ENCODE measurements around the gene NR3C2.

The NR3C2 gene

GRCh38 chr4:148373093-148373492 is 69.1 kb downstream of the NR3C2 start:
- Histone ChIP-seq H3K4me1 (ENCODE audit: control insufficient read depth in 1 of 2, insufficient read depth in 2 of 2, low read length in 2 of 2) (no peaks in the 10 kb centered on the region), H3K79me1 (ENCODE audit: low read length) (no peaks in the 10 kb centered on the region), H3K18ac (ENCODE audit: low read length) (no peak overlapping the region), H3K36me3 (ENCODE audit: control insufficient read depth in 1 of 2, insufficient read depth in 2 of 2, low read length in 2 of 2) (no peaks in the 10 kb centered on the region), H3K9me3 (ENCODE audit: insufficient read depth, low read depth, low read length) (no peaks in the 10 kb centered on the region), H2AFZ (ENCODE audit: insufficient read depth, low read length, poor library complexity) (no peak overlapping the region), H4K8ac (ENCODE audit: low read depth, low read length) (no peak overlapping the region), H2AK5ac (ENCODE audit: low read length) (no peak overlapping the region), H2BK5ac (ENCODE audit: low read depth, low read length, poor library complexity) (no peak overlapping the region), H2BK12ac (ENCODE audit: low read length) (no peak overlapping the region), H2BK120ac (ENCODE audit: insufficient read depth, low read length, poor library complexity) (no peak overlapping the region), H3K79me2 (ENCODE audit: control insufficient read depth, insufficient read depth, low read length, poor library complexity) (no peaks in the 10 kb centered on the region), H3K4me2 (ENCODE audit: low read length) (no peak overlapping the region), H3K27ac (ENCODE audit: low read depth, low read length) (no peak overlapping the region), H3K4ac (ENCODE audit: low read depth, low read length) (no peak overlapping the region), H4K12ac (ENCODE audit: low read depth, low read length) (no peak overlapping the region), H3K23ac (ENCODE audit: low read length) (no peak overlapping the region), H3K27me3 (ENCODE audit: insufficient read depth, low read length) (no peaks in the 10 kb centered on the region), H4K91ac (ENCODE audit: low read depth, low read length) (no peak overlapping the region), H3K14ac (ENCODE audit: low read length) (no peak overlapping the region), H3K4me3 (ENCODE audit: low read depth, low read length) (no peak overlapping the region), H3K9ac (ENCODE audit: low read length) (no peak overlapping the region)
- peak in 1 of 2 donors; percentile 55 for DNase-seq
- no CpG with 5 or more reads among the region's 1 CpG for WGBS (ENCODE audit: extremely low coverage, insufficient coverage, insufficient read length)

- Histone ChIP-seq H2BK120ac (ENCODE audit: insufficient read depth, low read length, poor library complexity) (no peak overlapping the region), H3K36me3 (ENCODE audit: control insufficient read depth in 1 of 2, insufficient read depth in 2 of 2, low read length in 2 of 2) (no peaks in the 10 kb centered on the region), H4K12ac (ENCODE audit: low read depth, low read length) (no peak overlapping the region), H3K23ac (ENCODE audit: low read length) (no peak overlapping the region), H3K4me2 (ENCODE audit: low read length) (no peak overlapping the region), H2AFZ (ENCODE audit: insufficient read depth, low read length, poor library complexity) (no peak overlapping the region), H2BK12ac (ENCODE audit: low read length) (no peak overlapping the region), H4K8ac (ENCODE audit: low read depth, low read length) (no peak overlapping the region), H3K27me3 (ENCODE audit: insufficient read depth, low read length) (no peaks in the 10 kb centered on the region), H3K4ac (ENCODE audit: low read depth, low read length) (no peak overlapping the region), H4K91ac (ENCODE audit: low read depth, low read length) (no peak overlapping the region), H3K79me1 (ENCODE audit: low read length) (no peaks in the 10 kb centered on the region), H2AK5ac (ENCODE audit: low read length) (no peak overlapping the region), H3K9me3 (ENCODE audit: insufficient read depth, low read depth, low read length) (no peaks in the 10 kb centered on the region), H2BK5ac (ENCODE audit: low read depth, low read length, poor library complexity) (no peak overlapping the region), H3K79me2 (ENCODE audit: control insufficient read depth, insufficient read depth, low read length, poor library complexity) (no peaks in the 10 kb centered on the region), H3K18ac (ENCODE audit: low read length) (no peak overlapping the region), H3K9ac (ENCODE audit: low read length) (no peak overlapping the region), H3K14ac (ENCODE audit: low read length) (no peak overlapping the region), H3K4me3 (ENCODE audit: low read depth, low read length) (no peak overlapping the region), H3K27ac (ENCODE audit: low read depth, low read length) (no peak overlapping the region), H3K4me1 (ENCODE audit: control insufficient read depth in 1 of 2, insufficient read depth in 2 of 2, low read length in 2 of 2) (no peaks in the 10 kb centered on the region)
- DNase-seq = no peak
- WGBS (ENCODE audit: extremely low coverage, insufficient coverage, insufficient read length) = no CpG with 5 or more reads among the region's 3 CpGs
Measured at GRCh38 chr4:148369919-148370318, 72.3 kb downstream of the NR3C2 start.

DNA sequence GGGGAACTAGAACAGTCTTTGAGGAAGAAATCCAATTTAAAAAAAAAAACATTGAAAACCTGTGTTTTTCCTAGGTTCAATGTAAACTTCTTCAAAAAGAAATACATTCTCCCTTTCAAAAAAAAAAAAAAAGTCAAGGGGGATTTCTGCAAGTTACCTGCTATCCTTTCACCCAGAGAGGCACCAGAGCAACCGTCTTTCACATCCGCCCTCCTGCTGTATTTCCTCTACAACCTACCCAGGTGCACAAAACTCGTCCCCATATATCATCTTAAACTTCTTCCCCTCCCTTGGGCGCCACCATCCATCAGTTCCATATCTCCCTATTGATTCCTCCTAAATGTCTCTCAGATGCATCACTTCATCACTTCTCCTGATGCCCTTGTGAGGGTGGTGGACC is 74.5 kb downstream of the NR3C2 start:
- H3K4me2 ChIP-seq (ENCODE audit: low read length) = no peak overlapping the region
- H3K27ac ChIP-seq (ENCODE audit: low read depth, low read length) = no peak overlapping the region
- H3K4ac ChIP-seq (ENCODE audit: low read depth, low read length) = no peak overlapping the region
- H3K4me1 ChIP-seq (ENCODE audit: control insufficient read depth in 1 of 2, insufficient read depth in 2 of 2, low read length in 2 of 2) = no peaks in the 10 kb centered on the region
- no peak overlapping the region for H2BK120ac ChIP-seq (ENCODE audit: insufficient read depth, low read length, poor library complexity)
- no peaks in the 10 kb centered on the region for H3K9me3 ChIP-seq (ENCODE audit: insufficient read depth, low read depth, low read length)
- no peak overlapping the region for H2AK5ac ChIP-seq (ENCODE audit: low read length)
- H2BK12ac ChIP-seq (ENCODE audit: low read length) = no peak overlapping the region
- H3K27me3 ChIP-seq (ENCODE audit: insufficient read depth, low read length) = no peaks in the 10 kb centered on the region
- H3K79me2 ChIP-seq (ENCODE audit: control insufficient read depth, insufficient read depth, low read length, poor library complexity) = no peaks in the 10 kb centered on the region
- DNase-seq = no peak
- H4K91ac ChIP-seq (ENCODE audit: low read depth, low read length) = no peak overlapping the region
- no peak overlapping the region for H4K12ac ChIP-seq (ENCODE audit: low read depth, low read length)
- no peak overlapping the region for H3K18ac ChIP-seq (ENCODE audit: low read length)
- no peak overlapping the region for H3K14ac ChIP-seq (ENCODE audit: low read length)
- H3K36me3 ChIP-seq (ENCODE audit: control insufficient read depth in 1 of 2, insufficient read depth in 2 of 2, low read length in 2 of 2) = no peaks in the 10 kb centered on the region
- H2AFZ ChIP-seq (ENCODE audit: insufficient read depth, low read length, poor library complexity) = no peak overlapping the region
- no peaks in the 10 kb centered on the region for H3K79me1 ChIP-seq (ENCODE audit: low read length)
- H4K8ac ChIP-seq (ENCODE audit: low read depth, low read length) = no peak overlapping the region
- no peak overlapping the region for H3K23ac ChIP-seq (ENCODE audit: low read length)
- 100% methylated on average over 2 of the region's 4 CpGs for WGBS (ENCODE audit: extremely low coverage, insufficient coverage, insufficient read length)
- H2BK5ac ChIP-seq (ENCODE audit: low read depth, low read length, poor library complexity) = no peak overlapping the region
- no peak overlapping the region for H3K9ac ChIP-seq (ENCODE audit: low read length)
- H3K4me3 ChIP-seq (ENCODE audit: low read depth, low read length) = no peak overlapping the region

DNA sequence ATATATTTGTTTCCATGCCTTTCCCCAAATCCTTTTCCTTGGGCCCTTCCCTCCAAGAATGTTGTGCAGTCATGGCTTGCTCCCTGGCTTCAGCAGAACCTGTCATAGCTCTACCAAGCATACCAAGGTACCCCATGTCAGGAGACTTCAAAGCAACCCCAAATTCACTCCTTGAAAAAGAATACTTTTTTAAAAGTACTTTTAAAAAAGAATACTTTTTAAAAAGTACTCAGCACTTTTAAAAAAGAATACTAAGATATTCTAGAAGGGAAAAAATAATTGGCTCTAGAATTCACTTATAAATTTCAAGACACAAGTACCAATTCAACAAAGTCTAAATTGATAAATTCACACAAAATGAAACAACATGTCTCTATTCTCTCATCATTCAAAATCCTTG is 76.0 kb downstream of the NR3C2 start:
- no peaks in the 10 kb centered on the region for H3K79me1 ChIP-seq (ENCODE audit: low read length)
- H3K4me2 ChIP-seq (ENCODE audit: low read length) = no peak overlapping the region
- H3K23ac ChIP-seq (ENCODE audit: low read length) = no peak overlapping the region
- no peak overlapping the region for H4K8ac ChIP-seq (ENCODE audit: low read depth, low read length)
- no peaks in the 10 kb centered on the region for H3K79me2 ChIP-seq (ENCODE audit: control insufficient read depth, insufficient read depth, low read length, poor library complexity)
- no peaks in the 10 kb centered on the region for H3K36me3 ChIP-seq (ENCODE audit: control insufficient read depth in 1 of 2, insufficient read depth in 2 of 2, low read length in 2 of 2)
- no peak overlapping the region for H4K12ac ChIP-seq (ENCODE audit: low read depth, low read length)
- no peak overlapping the region for H2AK5ac ChIP-seq (ENCODE audit: low read length)
- H3K27me3 ChIP-seq (ENCODE audit: insufficient read depth, low read length) = no peaks in the 10 kb centered on the region
- no peak overlapping the region for H3K9ac ChIP-seq (ENCODE audit: low read length)
- H3K4me1 ChIP-seq (ENCODE audit: control insufficient read depth in 1 of 2, insufficient read depth in 2 of 2, low read length in 2 of 2) = no peaks in the 10 kb centered on the region
- no peak overlapping the region for H3K4me3 ChIP-seq (ENCODE audit: low read depth, low read length)
- no peak overlapping the region for H2BK120ac ChIP-seq (ENCODE audit: insufficient read depth, low read length, poor library complexity)
- no peaks in the 10 kb centered on the region for H3K9me3 ChIP-seq (ENCODE audit: insufficient read depth, low read depth, low read length)
- no peak overlapping the region for H3K4ac ChIP-seq (ENCODE audit: low read depth, low read length)
- no peak overlapping the region for H2AFZ ChIP-seq (ENCODE audit: insufficient read depth, low read length, poor library complexity)
- H2BK5ac ChIP-seq (ENCODE audit: low read depth, low read length, poor library complexity) = no peak overlapping the region
- H3K27ac ChIP-seq (ENCODE audit: low read depth, low read length) = no peak overlapping the region
- H2BK12ac ChIP-seq (ENCODE audit: low read length) = no peak overlapping the region
- H3K14ac ChIP-seq (ENCODE audit: low read length) = no peak overlapping the region
- no peak for DNase-seq
- no peak overlapping the region for H3K18ac ChIP-seq (ENCODE audit: low read length)
- H4K91ac ChIP-seq (ENCODE audit: low read depth, low read length) = no peak overlapping the region
